H9 (cell line): Measurements from ENCODE around the gene MCF2L. TPM values are rescaled to one million over a fixed set of nuclear protein-coding genes. Genes with fewer than 3 reads are reported as not detected.

Experiments used
- DNase-seq: peaks from one replicate; pipeline ENCODE4 v3.0.0-alpha.2; 2017
- H2AFZ ChIP-seq: one replicate; pipeline ENCODE4 v1.6.1; 2013; ENCODE audit warnings: mild to moderate bottlenecking, low read length, control low read depth, moderate library complexity
- H2AK5ac ChIP-seq: 2 replicates; pipeline ENCODE4 v1.6.1; 2013; ENCODE audit warnings: low read length, control low read depth, mixed read lengths; ENCODE audit not compliant: insufficient read length
- H2BK120ac ChIP-seq: one replicate; pipeline ENCODE4 v1.6.1; 2013; ENCODE audit warnings: low read depth, mild to moderate bottlenecking, low read length, control low read depth, inconsistent platforms; ENCODE audit not compliant: poor library complexity, severe bottlenecking
- H2BK12ac ChIP-seq: 2 replicates; pipeline ENCODE4 v1.6.1; 2013; ENCODE audit warnings: low read length, control low read depth, mixed read lengths, low read depth; ENCODE audit not compliant: insufficient read length
- H2BK15ac ChIP-seq: 2 replicates; pipeline ENCODE4 v1.6.1; 2013; ENCODE audit warnings: low read depth, low read length, control low read depth
- H2BK20ac ChIP-seq: one replicate; pipeline ENCODE4 v1.6.1; 2013; ENCODE audit warnings: low read depth, mild to moderate bottlenecking, low read length, control low read depth, inconsistent platforms; ENCODE audit not compliant: poor library complexity, severe bottlenecking
- H2BK5ac ChIP-seq: 2 replicates; pipeline ENCODE4 v1.6.1; 2013; ENCODE audit warnings: low read length, control low read depth, mixed read lengths; ENCODE audit not compliant: insufficient read length
- H3K14ac ChIP-seq: 2 replicates; pipeline ENCODE4 v1.6.1; 2013; ENCODE audit warnings: low read length, control low read depth; ENCODE audit not compliant: insufficient read depth
- H3K18ac ChIP-seq: 2 replicates; pipeline ENCODE4 v1.6.1; 2013; ENCODE audit warnings: low read depth, mild to moderate bottlenecking, mixed read lengths, low read length, control low read depth; ENCODE audit not compliant: insufficient read length
- H3K23ac ChIP-seq: 2 replicates; pipeline ENCODE4 v1.6.1; 2013; ENCODE audit warnings: low read length, control low read depth, mixed read lengths, low read depth; ENCODE audit not compliant: insufficient read length
- H3K23me2 ChIP-seq: 2 replicates; pipeline ENCODE4 v1.6.1; 2013; ENCODE audit warnings: low read depth, mild to moderate bottlenecking, mixed read lengths, low read length, control low read depth; ENCODE audit not compliant: insufficient read length, poor library complexity, severe bottlenecking
- H3K27ac ChIP-seq: 2 replicates; pipeline ENCODE4 v1.5.1; 2013; ENCODE audit warnings: low read length, control low read depth, mixed read lengths, low read depth; ENCODE audit not compliant: insufficient read length
- H3K27me3 ChIP-seq: 2 replicates; pipeline ENCODE4 v1.6.1; 2013; ENCODE audit warnings: low read length, control low read depth, inconsistent platforms; ENCODE audit not compliant: insufficient read depth
- H3K4ac ChIP-seq: 2 replicates; pipeline ENCODE4 v1.6.1; 2013; ENCODE audit warnings: low read depth, mild to moderate bottlenecking, control low read depth, inconsistent platforms, low read length, moderate library complexity
- H3K4me1 ChIP-seq: 2 replicates; pipeline ENCODE4 v1.6.1; 2013; ENCODE audit warnings: low read length, control low read depth, inconsistent platforms; ENCODE audit not compliant: insufficient read depth
- H3K4me2 ChIP-seq: 2 replicates; pipeline ENCODE4 v1.6.1; 2013; ENCODE audit warnings: low read length, control low read depth, mixed read lengths; ENCODE audit not compliant: insufficient read length, insufficient read depth
- H3K56ac ChIP-seq: 2 replicates; pipeline ENCODE4 v1.6.1; 2013; ENCODE audit warnings: low read depth, mild to moderate bottlenecking, mixed read lengths, low read length, control low read depth; ENCODE audit not compliant: insufficient read length
- H3K79me1 ChIP-seq: 2 replicates; pipeline ENCODE4 v1.6.1; 2013; ENCODE audit warnings: low read depth, mild to moderate bottlenecking, moderate library complexity, low read length, control low read depth, inconsistent platforms; ENCODE audit not compliant: insufficient read depth, poor library complexity, severe bottlenecking
- H3K79me2 ChIP-seq: 2 replicates; pipeline ENCODE4 v1.6.1; 2013; ENCODE audit warnings: low read length, control low read depth, inconsistent platforms; ENCODE audit not compliant: insufficient read depth
- H3K9ac ChIP-seq: 2 replicates; pipeline ENCODE4 v1.6.1; 2013; ENCODE audit warnings: low read length, control low read depth, mixed read lengths; ENCODE audit not compliant: insufficient read length; ENCODE audit errors: extremely low read depth
- H3K9me3 ChIP-seq: one replicate; pipeline ENCODE4 v1.6.1; 2013; ENCODE audit warnings: low read depth, low read length, inconsistent platforms; ENCODE audit not compliant: control insufficient read depth
- H3T11ph ChIP-seq: one replicate; pipeline ENCODE4 v1.6.1; 2013; ENCODE audit warnings: mild to moderate bottlenecking, low read length, control low read depth, inconsistent platforms
- H4K20me1 ChIP-seq: one replicate; pipeline ENCODE4 v1.6.1; 2013; ENCODE audit not compliant: control insufficient read depth, insufficient read length, insufficient read depth
- H4K5ac ChIP-seq: 2 replicates; pipeline ENCODE4 v1.6.1; 2013; ENCODE audit warnings: low read depth, mild to moderate bottlenecking, mixed read lengths, low read length, control low read depth; ENCODE audit not compliant: insufficient read length
- H4K8ac ChIP-seq: replicated peaks from 2 replicates; pipeline ENCODE4 v1.6.1; 2013; ENCODE audit warnings: low read length, control low read depth, mixed read lengths, low read depth; ENCODE audit not compliant: insufficient read length
- H4K91ac ChIP-seq: 2 replicates; pipeline ENCODE4 v1.6.1; 2013; ENCODE audit warnings: low read depth, mild to moderate bottlenecking, moderate library complexity, mixed read lengths, low read length, control low read depth; ENCODE audit not compliant: insufficient read length
- H3K27ac Mint-ChIP-seq, 3 experiments: 2 replicates in 2 of 3; 3 replicates in 1 of 3; pipeline ENCODE4 v1.8.0; 2020 to 2021; ENCODE audit warnings: mixed read lengths in 3 of 3, mild to moderate bottlenecking in 1 of 3, moderate library complexity in 1 of 3
- H3K27me3 Mint-ChIP-seq: 2 replicates; pipeline ENCODE4 v1.8.0; 2021; ENCODE audit warnings: low read depth, mild to moderate bottlenecking, moderate library complexity, mixed read lengths
- H3K36me3 Mint-ChIP-seq, 3 experiments: 2 replicates in 2 of 3; 3 replicates in 1 of 3; pipeline ENCODE4 v1.8.0; 2020 to 2021; ENCODE audit warnings: low read depth in 3 of 3, mixed read lengths in 3 of 3; ENCODE audit not compliant: insufficient read depth in 1 of 3
- H3K4me1 Mint-ChIP-seq, 2 experiments: 2 replicates each; pipeline ENCODE4 v1.8.0; 2020; ENCODE audit warnings: mixed read lengths in 2 of 2
- H3K4me3 Mint-ChIP-seq, 2 experiments: 2 replicates in 1 of 2; 3 replicates in 1 of 2; pipeline ENCODE4 v1.8.0; 2020 to 2021; ENCODE audit warnings: mild to moderate bottlenecking in 2 of 2, mixed read lengths in 2 of 2, moderate library complexity in 1 of 2
- H3K9me3 Mint-ChIP-seq, 2 experiments: 2 replicates in 1 of 2; 3 replicates in 1 of 2; pipeline ENCODE4 v1.8.0; 2020; ENCODE audit warnings: mild to moderate bottlenecking in 2 of 2, mixed read lengths in 2 of 2, moderate library complexity in 1 of 2
- WGBS: extraction: QIAGEN DNeasy Blood & Tissue Kit; methylation state at CpG from one replicate; pipeline ENCODE4 v1.1.7; 2013; ENCODE audit warnings: missing lambda C conversion rate, low lambda C conversion rate, mixed read lengths; ENCODE audit not compliant: insufficient read length; ENCODE audit errors: extremely low coverage; 5-methylcytosine and 5-hydroxymethylcytosine counted together
- total RNA-seq: library from RNA; stranded (reverse); gene quantifications from 2 replicates; pipeline ENCODE4 v1.2.1, GENCODE V29; 2021
- TF ChIP-seq, protein P1 (sequence below): fragments of 200-600 bp; sonication (generic); conservative IDR thresholded peaks from 3 replicates; pipeline ENCODE4 v1.8.0; 2021; ENCODE audit warnings: antibody characterized with exemption, mild to moderate bottlenecking

MCF2L gene
- total RNA-seq, 1 experiment from 2014 or later = 18.5 TPM

DNA sequence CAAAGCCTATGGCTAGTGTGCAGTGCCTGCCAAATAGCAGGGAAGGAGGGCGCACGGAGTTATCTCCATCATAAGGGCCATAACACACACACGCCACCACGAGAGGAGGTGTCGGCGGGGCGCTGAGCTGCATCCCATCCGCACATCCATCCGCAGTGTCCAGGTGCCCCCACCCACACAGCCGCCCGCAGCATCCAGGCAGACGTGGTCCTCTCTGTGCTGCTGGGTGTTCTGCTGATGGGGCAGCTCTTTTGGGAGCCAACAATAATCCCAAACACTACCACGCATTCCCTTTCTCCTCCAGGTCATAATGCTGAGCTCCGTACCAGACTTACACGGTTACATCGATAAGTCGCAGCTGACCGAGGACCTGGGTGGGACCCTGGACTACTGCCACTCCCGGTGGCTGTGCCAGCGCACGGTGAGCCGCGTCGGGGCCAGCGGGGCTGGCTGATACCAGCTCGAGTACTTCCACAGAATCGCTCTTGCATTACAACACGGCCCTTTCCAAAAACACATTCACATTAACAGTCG, 95.1 kb downstream of the MCF2L start:
- H3K36me3 Mint-ChIP-seq = peaks cover 2 to 6% (median 4%) of the 10 kb centered on the region in 3 experiments; a peak in 4 of 7 replicates
- Histone ChIP-seq H3K23ac (no peak overlapping the region), H3K56ac (no peak overlapping the region), H4K8ac (no peak overlapping the region), H3K4ac (no peak overlapping the region), H4K20me1 (peaks cover 5% of the 10 kb centered on the region), H3K4me2 (no peak overlapping the region), H2AFZ (no peak overlapping the region), H3K27me3 (no peaks in the 10 kb centered on the region), H3K4me1 (no peaks in the 10 kb centered on the region), H3K27ac (no peak overlapping the region), H2BK15ac (no peak overlapping the region), H4K91ac (no peak overlapping the region), H4K5ac (no peak overlapping the region), H3K14ac (no peak overlapping the region), H3T11ph (no peak overlapping the region), H2BK12ac (no peak overlapping the region), H2BK20ac (no peak overlapping the region), H3K23me2 (no peaks in the 10 kb centered on the region), H3K9me3 (no peaks in the 10 kb centered on the region), H3K18ac (no peak overlapping the region), H3K79me2 (no peaks in the 10 kb centered on the region), H3K79me1 (no peaks in the 10 kb centered on the region), H2BK120ac (no peak overlapping the region), H2AK5ac (no peak overlapping the region), H3K9ac (no peak overlapping the region), H2BK5ac (no peak overlapping the region)
- H3K4me3 Mint-ChIP-seq = no peak overlapping the region
- peaks cover 0 to 2% of the 10 kb centered on the region in 2 experiments; a peak in 2 of 5 replicates for H3K9me3 Mint-ChIP-seq
- no CpG with 5 or more reads among the region's 29 CpGs for WGBS
- DNase-seq = no peak
- TF ChIP-seq, protein P1, sequence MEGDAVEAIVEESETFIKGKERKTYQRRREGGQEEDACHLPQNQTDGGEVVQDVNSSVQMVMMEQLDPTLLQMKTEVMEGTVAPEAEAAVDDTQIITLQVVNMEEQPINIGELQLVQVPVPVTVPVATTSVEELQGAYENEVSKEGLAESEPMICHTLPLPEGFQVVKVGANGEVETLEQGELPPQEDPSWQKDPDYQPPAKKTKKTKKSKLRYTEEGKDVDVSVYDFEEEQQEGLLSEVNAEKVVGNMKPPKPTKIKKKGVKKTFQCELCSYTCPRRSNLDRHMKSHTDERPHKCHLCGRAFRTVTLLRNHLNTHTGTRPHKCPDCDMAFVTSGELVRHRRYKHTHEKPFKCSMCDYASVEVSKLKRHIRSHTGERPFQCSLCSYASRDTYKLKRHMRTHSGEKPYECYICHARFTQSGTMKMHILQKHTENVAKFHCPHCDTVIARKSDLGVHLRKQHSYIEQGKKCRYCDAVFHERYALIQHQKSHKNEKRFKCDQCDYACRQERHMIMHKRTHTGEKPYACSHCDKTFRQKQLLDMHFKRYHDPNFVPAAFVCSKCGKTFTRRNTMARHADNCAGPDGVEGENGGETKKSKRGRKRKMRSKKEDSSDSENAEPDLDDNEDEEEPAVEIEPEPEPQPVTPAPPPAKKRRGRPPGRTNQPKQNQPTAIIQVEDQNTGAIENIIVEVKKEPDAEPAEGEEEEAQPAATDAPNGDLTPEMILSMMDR = no peak
- H3K4me1 Mint-ChIP-seq = peaks cover 2 to 8% of the 10 kb centered on the region in 2 experiments; a peak in 2 of 4 replicates
- no peak overlapping the region for H3K27ac Mint-ChIP-seq
- no peaks in the 10 kb centered on the region for H3K27me3 Mint-ChIP-seq
